ENCODE results near the gene ARFGEF3. TPM values are rescaled to one million over a fixed set of nuclear protein-coding genes. Genes with fewer than 3 reads are reported as not detected.
"Not testable (repeated sequence)": the region's sequence is repeated elsewhere in the genome, so short reads cannot be mapped to it uniquely, and the experiment has no call there.

Gene ARFGEF3
- total and polyA plus RNA-seq, 7 donors = 1.5 to 5.2 (median 3.5) TPM

DNA sequence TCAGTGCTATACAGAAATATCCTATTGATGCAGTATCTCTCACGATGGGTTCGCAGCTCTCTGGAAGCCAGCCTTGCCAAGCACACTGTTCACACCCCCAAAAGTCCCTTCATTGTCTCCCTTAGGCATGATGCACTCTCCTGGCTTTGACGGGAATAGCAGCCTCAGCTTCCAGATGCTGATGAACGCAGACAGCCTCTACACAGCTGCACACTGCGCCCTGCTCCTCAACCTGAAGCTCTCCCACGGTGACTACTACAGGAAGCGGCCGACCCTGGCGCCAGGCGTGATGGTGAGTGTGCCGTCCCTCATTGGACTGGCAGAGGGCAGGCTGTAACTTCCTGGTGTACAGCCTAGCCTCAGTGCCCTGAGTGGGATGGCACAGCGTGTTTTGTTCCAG, 116.6 kb downstream of the ARFGEF3 start:
- no peak overlapping the region for H3K4me3 ChIP-seq
- no peak for TF ChIP-seq EP300 (IDR thresholded peaks at IDR 0.05)
- TF ChIP-seq, protein P1, sequence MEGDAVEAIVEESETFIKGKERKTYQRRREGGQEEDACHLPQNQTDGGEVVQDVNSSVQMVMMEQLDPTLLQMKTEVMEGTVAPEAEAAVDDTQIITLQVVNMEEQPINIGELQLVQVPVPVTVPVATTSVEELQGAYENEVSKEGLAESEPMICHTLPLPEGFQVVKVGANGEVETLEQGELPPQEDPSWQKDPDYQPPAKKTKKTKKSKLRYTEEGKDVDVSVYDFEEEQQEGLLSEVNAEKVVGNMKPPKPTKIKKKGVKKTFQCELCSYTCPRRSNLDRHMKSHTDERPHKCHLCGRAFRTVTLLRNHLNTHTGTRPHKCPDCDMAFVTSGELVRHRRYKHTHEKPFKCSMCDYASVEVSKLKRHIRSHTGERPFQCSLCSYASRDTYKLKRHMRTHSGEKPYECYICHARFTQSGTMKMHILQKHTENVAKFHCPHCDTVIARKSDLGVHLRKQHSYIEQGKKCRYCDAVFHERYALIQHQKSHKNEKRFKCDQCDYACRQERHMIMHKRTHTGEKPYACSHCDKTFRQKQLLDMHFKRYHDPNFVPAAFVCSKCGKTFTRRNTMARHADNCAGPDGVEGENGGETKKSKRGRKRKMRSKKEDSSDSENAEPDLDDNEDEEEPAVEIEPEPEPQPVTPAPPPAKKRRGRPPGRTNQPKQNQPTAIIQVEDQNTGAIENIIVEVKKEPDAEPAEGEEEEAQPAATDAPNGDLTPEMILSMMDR (IDR thresholded peaks at IDR 0.05) = peak in 1 of 4 experiments; percentile 16
- intact Hi-C loops (cut with DNase I) = loop anchor here (5.0 kb wide), 1 partner anchor 161 kb away; no protein-coding TSS in a partner anchor
- no peak for DNase-seq
- H3K4me1 ChIP-seq = no peaks in the 10 kb centered on the region
- no peaks in the 10 kb centered on the region for H3K9me3 ChIP-seq
- 72 to 73% methylated on average over 12 of the region's 12 CpGs for WGBS, 2 donors
- no peaks in the 10 kb centered on the region for H3K27me3 ChIP-seq
- H3K36me3 ChIP-seq = no peaks in the 10 kb centered on the region
- no peak overlapping the region for H3K27ac ChIP-seq

DNA sequence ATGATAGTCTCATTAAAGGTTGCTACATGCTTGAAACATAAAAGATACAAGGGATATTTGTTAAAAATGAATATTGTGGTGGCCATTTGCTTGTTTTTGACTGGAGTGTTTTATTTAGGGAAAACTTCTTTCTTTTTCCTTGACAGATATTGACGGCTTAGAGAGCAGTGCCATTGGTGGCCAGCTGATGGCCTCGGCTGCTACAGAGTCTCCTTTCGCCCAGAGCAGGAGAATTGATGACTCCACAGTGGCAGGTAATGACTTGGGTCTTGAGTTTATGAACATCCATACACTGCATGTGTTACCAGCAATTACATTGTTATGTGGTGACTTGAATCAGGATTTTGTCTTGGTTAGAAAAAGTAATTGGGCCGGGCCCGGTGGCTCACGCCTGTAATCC, 124.1 kb downstream of the ARFGEF3 start:
- Histone ChIP-seq H3K9me3 (no peaks in the 10 kb centered on the region), H3K4me3 (no peak overlapping the region), H3K27ac (no peak overlapping the region), H3K36me3 (no peaks in the 10 kb centered on the region), H3K27me3 (no peaks in the 10 kb centered on the region), H3K4me1 (no peaks in the 10 kb centered on the region)
- no peak for DNase-seq
- WGBS, 2 donors = 88 to 93% methylated on average over 6 of the region's 6 CpGs
- TF ChIP-seq, protein P1 (IDR thresholded peaks at IDR 0.05) = no peak
- no peak for TF ChIP-seq POLR2AphosphoS5 (IDR thresholded peaks at IDR 0.05)
- no peak for TF ChIP-seq POLR2A (IDR thresholded peaks at IDR 0.05)
- TF ChIP-seq EP300 (IDR thresholded peaks at IDR 0.05) = no peak
- intact Hi-C loops (cut with DNase I) = no loop called here

DNA sequence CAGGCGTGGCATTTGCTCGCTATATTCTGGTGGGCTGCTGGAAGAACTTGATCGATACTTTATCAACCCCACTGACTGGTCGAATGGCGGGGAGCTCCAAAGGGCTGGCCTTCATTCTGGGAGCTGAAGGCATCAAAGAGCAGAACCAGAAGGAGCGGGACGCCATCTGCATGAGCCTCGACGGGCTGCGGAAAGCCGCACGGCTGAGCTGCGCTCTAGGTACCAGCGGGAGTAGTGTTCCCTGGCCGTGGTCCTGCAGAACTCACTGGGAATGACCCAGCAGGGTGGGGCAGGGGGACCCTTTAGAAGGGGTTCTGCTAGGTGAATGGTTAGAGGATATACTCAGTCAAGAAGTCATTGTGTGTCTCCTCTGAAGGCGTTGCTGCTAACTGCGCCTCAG, 125.0 kb downstream of the ARFGEF3 start:
- Histone ChIP-seq H3K27me3 (no peaks in the 10 kb centered on the region), H3K27ac (no peak overlapping the region), H3K4me1 (no peaks in the 10 kb centered on the region), H3K36me3 (no peaks in the 10 kb centered on the region), H3K4me3 (no peak overlapping the region), H3K9me3 (no peaks in the 10 kb centered on the region)
- WGBS, 2 donors = 94 to 97% methylated on average over 17 of the region's 17 CpGs
- intact Hi-C loops (cut with DNase I) = no loop called here
- TF ChIP-seq POLR2AphosphoS5 (IDR thresholded peaks at IDR 0.05) (no peak), EP300 (IDR thresholded peaks at IDR 0.05) (no peak), POLR2A (IDR thresholded peaks at IDR 0.05) (no peak)
- TF ChIP-seq, protein P1 (IDR thresholded peaks at IDR 0.05) = no peak
- DNase-seq = no peak

DNA sequence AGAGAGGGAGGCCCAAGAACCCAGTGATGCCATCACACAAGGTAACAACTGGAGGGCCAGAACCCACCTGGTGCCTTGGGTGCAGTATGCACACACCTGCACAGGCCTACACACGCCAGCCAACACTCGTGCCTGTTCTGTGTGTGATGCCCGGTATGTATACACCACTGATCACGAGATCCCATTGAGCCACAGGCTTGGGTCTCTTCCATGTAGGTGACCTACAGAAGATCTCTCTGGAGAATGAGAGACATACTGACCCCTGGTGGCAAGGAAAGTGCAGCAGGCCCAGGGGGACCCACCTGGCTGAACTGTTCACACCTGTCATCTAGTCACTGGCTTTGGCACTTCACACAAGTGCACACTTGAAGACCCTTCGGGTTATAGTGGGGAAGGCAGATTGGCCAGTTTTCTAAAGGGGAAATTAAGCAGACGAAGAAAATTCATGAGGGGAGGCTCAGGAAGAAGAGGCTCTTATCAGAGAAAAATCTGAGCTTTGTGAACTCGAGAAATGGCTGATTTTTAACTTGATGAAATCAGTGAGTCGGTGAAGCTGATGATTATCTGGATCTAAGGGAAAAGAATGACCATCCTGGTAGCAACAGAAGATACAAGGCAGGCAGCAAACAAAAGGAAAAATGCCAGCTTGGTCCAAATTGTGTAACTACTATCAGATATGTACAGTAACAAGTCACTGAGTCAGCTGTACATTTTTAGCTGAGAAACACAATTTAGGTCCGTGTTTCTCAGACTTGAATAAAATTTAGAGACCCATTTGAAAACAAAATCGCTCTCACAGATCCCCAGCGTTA, 125.6 kb downstream of the ARFGEF3 start:
- 60 to 81% methylated on average over 11 of the region's 11 CpGs for WGBS, 2 donors
- no peaks in the 10 kb centered on the region for H3K9me3 ChIP-seq
- H3K4me3 ChIP-seq = no peak overlapping the region
- intact Hi-C loops (cut with DNase I) = no loop called here
- TF ChIP-seq POLR2A (IDR thresholded peaks at IDR 0.05) (no peak), POLR2AphosphoS5 (IDR thresholded peaks at IDR 0.05) (no peak), EP300 (IDR thresholded peaks at IDR 0.05) (no peak)
- TF ChIP-seq, protein P1 (IDR thresholded peaks at IDR 0.05) = peak in 2 of 4 experiments; percentile 18 to 41
- H3K36me3 ChIP-seq = no peaks in the 10 kb centered on the region
- H3K27me3 ChIP-seq = no peaks in the 10 kb centered on the region
- DNase-seq = no peak
- H3K27ac ChIP-seq = no peak overlapping the region
- no peaks in the 10 kb centered on the region for H3K4me1 ChIP-seq

DNA sequence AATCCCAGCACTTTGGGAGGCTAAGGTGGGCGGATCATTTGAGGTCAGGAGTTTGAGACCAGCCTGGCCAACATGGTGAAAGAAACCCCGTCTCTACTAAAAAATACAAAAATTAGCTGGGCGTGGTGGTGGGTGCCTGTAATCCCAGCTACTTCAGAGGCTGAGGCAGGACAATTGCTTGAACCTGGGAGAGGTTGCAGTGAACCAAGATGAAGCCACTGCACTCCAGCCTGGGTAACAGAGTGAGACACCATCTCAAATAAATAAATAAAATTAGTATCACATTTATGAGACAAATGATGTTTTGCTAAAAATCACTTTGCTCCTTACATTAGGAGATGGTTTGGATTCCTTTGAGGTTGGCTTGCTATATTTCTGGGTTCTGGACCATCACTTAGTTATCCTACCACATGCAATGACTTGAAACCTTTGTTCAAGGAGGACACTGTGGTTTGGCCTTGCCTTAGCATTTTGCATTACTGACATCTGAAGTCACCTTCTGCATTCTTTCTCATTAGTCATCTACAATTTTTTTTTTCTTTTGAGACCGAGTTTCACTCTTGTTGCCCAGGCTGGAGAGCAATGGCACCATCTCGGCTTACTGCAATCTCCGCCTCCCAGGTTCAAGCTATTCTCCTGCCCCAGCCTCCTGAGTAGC, 126.8 kb downstream of the ARFGEF3 start:
- intact Hi-C loops (cut with DNase I); H3K4me1 ChIP-seq; H3K27me3 ChIP-seq; H3K36me3 ChIP-seq; H3K27ac ChIP-seq; H3K4me3 ChIP-seq; DNase-seq; H3K9me3 ChIP-seq: not testable (repeated sequence)
- WGBS, 2 donors = 92 to 95% methylated on average over 6 of the region's 6 CpGs
